NCI-H2196 (cell line): ENCODE results near the gene RNF212B.
"Not testable (repeated sequence)": the region's sequence is repeated elsewhere in the genome, so short reads cannot be mapped to it uniquely, and the experiment has no call there.

Experiments used
- DNase-seq: peaks from one replicate; lab custom pipeline; 2025; ENCODE audit not compliant: unreplicated experiment; lab: John Stamatoyannopoulos, UW

RNF212B gene

GRCh38 chr14:23237772-23238594 lies at the start of gene RNF212B:
Gene RNF212B, plus strand, starts transcription at chr14:23237936. Its CDS starts 2,410 bp downstream, at chr14:23240346.
- DNase-seq = peak; percentile 98

DNA sequence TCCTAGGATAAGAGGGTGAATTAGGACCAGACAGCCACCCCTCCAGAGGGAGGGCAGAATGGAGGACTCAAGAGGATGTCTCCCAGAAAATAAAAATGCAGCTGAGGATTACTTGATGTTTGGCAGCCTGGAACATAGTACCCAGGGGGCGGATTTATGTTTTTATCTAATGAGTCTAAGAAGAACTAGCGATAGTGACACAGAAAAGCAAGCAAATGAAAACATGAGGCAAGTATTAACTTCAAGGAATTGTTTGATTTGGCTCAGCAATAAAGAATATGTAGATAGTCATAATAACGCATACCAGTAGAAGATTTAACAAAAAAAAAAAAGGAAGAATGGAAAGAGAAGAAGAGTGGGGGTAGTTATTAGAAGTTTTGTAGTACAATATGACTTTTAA lies 44.3 kb upstream of the RNF212B start:
- no peak for DNase-seq

- no peak for DNase-seq
These were observed 42.1 kb upstream of the RNF212B start for GRCh38 chr14:23195552-23196101.

DNA sequence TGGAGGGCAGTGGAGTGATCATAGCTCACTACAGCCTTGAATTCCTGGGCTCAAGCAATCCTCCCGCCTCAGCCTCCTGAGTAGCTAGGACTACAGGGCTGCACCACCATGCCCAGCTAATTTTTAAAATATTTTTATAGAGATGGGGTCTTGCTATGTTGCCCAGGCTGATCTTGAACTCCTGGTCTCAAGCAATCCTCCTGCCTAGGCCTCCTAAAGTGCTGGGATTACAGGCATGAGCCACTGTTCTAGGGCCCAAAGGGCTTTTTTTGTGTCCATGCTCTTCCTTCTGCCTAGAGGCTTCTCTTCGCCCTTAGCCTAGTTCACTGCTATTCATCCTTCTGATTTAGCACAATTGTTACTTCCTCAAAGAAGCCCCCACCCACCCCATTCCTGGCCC lies 41.2 kb upstream of the RNF212B start:
- DNase-seq = not testable (repeated sequence)

DNA sequence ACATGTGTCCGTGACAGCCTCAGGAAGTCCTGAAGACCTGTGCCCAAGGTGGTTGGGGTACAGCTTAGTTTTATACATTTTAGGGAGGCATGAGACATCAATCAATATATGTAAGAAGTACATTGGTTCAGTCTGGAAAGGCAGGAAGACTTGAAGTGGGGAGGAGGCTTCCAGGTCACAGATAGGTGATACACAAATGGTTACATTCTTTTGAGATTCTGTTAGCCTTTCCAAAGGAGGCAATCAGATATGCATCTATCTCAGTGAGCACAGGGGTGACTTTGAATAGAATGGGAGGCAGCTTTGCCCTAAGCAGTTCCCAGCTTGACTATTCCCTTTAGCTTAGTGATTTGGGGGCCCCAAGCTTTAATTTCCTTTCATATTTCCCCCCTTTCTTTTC lies 38.6 kb upstream of the RNF212B start:
- not testable (repeated sequence) for DNase-seq

DNA sequence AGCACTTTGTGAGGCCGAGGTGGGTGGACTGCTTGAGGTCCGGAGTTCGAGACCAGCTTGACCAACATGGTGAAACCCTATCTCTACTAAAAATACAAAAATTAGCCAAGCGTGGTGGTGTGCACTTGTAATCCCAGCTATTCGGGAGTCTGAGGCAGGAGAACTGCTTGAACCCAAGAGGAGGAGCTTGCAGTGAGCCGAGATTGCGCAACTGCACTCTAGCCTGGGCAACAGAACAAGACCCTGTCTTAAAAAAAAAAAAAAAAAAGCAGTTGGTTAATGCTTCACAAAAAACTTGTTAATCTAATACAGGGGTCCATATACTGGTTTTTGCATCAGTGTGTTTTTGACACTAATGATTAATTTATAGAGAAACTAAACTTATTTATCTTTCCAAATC lies 35.7 kb upstream of the RNF212B start:
- DNase-seq = no peak

- DNase-seq = no peak
These were observed 31.2 kb upstream of the RNF212B start for GRCh38 chr14:23206422-23207145.

GRCh38 chr14:23207146-23207540 lies 30.6 kb upstream of the RNF212B start:
- no peak for DNase-seq

DNA sequence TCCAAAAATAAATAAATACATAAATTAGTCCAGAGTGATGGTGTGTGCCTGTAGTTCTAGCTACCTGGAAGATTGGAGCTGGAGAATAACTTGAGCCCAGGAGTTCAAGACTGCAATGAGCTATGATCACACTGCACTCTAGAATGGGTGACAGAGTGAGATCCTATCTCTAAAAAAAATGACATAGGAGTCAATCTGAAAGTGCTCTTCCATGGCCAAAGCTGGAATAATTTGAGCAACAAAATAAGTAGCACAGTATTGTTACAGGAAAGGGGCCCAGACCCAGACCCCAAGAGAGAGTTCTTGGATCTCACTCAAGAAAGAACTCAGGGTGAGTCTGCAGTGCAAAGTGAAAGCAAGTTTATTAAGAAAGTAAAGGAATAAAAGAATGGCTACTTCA lies 29.4 kb upstream of the RNF212B start:
- DNase-seq = no peak

GRCh38 chr14:23209651-23210423 lies 27.9 kb upstream of the RNF212B start:
- DNase-seq = no peak

- no peak for DNase-seq
These were observed 22.3 kb upstream of the RNF212B start for GRCh38 chr14:23215421-23215820.

GRCh38 chr14:23217032-23218020 lies 20.4 kb upstream of the RNF212B start:
- no peak for DNase-seq

GRCh38 chr14:23219075-23219474 lies 18.7 kb upstream of the RNF212B start:
- DNase-seq = no peak

GRCh38 chr14:23224958-23225357 lies 12.8 kb upstream of the RNF212B start:
- DNase-seq = not testable (repeated sequence)

DNA sequence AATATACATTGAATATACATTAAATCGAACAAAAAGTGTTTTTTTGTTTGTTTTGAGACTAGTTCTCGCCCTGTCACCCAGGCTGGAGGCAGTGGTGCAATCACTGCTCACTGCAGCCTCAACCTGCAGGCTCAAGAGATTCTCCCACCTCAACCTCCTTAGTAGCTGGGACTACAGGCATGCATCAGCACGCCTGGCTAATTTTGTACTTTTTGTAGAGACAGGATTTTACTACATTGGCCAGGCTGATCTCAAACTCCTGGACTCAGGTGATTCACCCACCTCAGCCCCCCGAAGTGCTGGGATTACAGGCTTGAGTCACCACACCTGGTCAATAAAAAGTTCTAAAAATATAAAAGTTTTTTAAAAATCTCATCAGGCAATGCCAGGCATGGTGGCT lies 10.2 kb upstream of the RNF212B start:
- DNase-seq = no peak

GRCh38 chr14:23228812-23229211 lies 8.9 kb upstream of the RNF212B start:
- DNase-seq = no peak

GRCh38 chr14:23232241-23232808 lies 5.4 kb upstream of the RNF212B start:
- not testable (repeated sequence) for DNase-seq

- no peak for DNase-seq
These were observed 2.9 kb downstream of the RNF212B start for GRCh38 chr14:23240661-23241060.

GRCh38 chr14:23241061-23241715 lies 3.5 kb downstream of the RNF212B start:
- not testable (repeated sequence) for DNase-seq
